ENCODE data around the gene TECPR2. TPM values are rescaled to one million over a fixed set of nuclear protein-coding genes. Genes with fewer than 3 reads are reported as not detected.
A peak's percentile ranks its signal among the peaks of the same experiment; 100 is the strongest.

TECPR2 gene
- total RNA-seq, 1 experiment from 2014 or later = 29.7 TPM

- Histone ChIP-seq H3K79me2 (ENCODE audit: low read depth) (peaks cover 18% of the 10 kb centered on the region), H3K27me3 (ENCODE audit: insufficient read depth, low read depth) (no peaks in the 10 kb centered on the region), H4K20me1 (ENCODE audit: insufficient read depth) (no peaks in the 10 kb centered on the region), H3K4me1 (replicated peaks; ENCODE audit: insufficient read depth) (peaks cover 31% of the 10 kb centered on the region), H2AFZ (peak overlapping the region; percentile 92), H3K27ac (peak overlapping the region; percentile 37), H3K4me3 (peak overlapping the region; percentile 69), H3F3A (ENCODE audit: insufficient read depth, low read depth) (peaks cover 52% of the 10 kb centered on the region), H3K4me2 (peak overlapping the region; percentile 100), H3K36me3 (ENCODE audit: low read depth) (peaks cover under 1% of the 10 kb centered on the region; the same call in 1 of the 2 replicates), H3K9me2 (ENCODE audit: insufficient read depth) (no peaks in the 10 kb centered on the region), H3K9me3 (ENCODE audit: insufficient read depth, low read depth) (no peaks in the 10 kb centered on the region)
- no TSS peak for BruUV-seq (replicated peaks)
- no peak for TF ChIP-seq EZH2 (IDR thresholded peaks at IDR 0.05; ENCODE audit: low read depth)
- TF ChIP-seq CTCF (conservative IDR thresholded peaks at IDR 0.05) = no peak
- POLR2A ChIA-PET (ENCODE audit: unreplicated experiment) = no interaction called here
- intact Hi-C loops (cut with micrococcal nuclease; ENCODE audit: unreplicated experiment) = no loop called here
- peak; percentile 17 to 46 for DNase-seq
- CTCF ChIA-PET = no interaction called here
Measured at GRCh38 chr14:102320033-102320660, 42.6 kb upstream of the TECPR2 start.

- peaks cover 52% of the 10 kb centered on the region for H3F3A ChIP-seq (ENCODE audit: insufficient read depth, low read depth)
- no peak for TF ChIP-seq CTCF (conservative IDR thresholded peaks at IDR 0.05)
- TF ChIP-seq EZH2 (IDR thresholded peaks at IDR 0.05; ENCODE audit: low read depth) = no peak
- no peaks in the 10 kb centered on the region for H3K27me3 ChIP-seq (ENCODE audit: insufficient read depth, low read depth)
- H3K4me3 ChIP-seq = peak overlapping the region; percentile 69
- ChIA-PET POLR2A (ENCODE audit: unreplicated experiment) (no interaction called here), CTCF (interaction anchor here (0.5 kb wide), 1 partner anchor 274 kb away, joined by 10 read pairs; no protein-coding TSS in a partner anchor)
- BruUV-seq (replicated peaks) = TSS peak; percentile 33
- H3K79me2 ChIP-seq (ENCODE audit: low read depth) = peaks cover 18% of the 10 kb centered on the region
- H4K20me1 ChIP-seq (ENCODE audit: insufficient read depth) = no peaks in the 10 kb centered on the region
- H3K4me2 ChIP-seq = peak overlapping the region; percentile 100
- H3K4me1 ChIP-seq (replicated peaks; ENCODE audit: insufficient read depth) = peaks cover 31% of the 10 kb centered on the region
- intact Hi-C loops (cut with micrococcal nuclease; ENCODE audit: unreplicated experiment) = no loop called here
- no peak overlapping the region for H2AFZ ChIP-seq
- DNase-seq = no peak
- H3K9me2 ChIP-seq (ENCODE audit: insufficient read depth) = no peaks in the 10 kb centered on the region
- 0 out of 2 replicates have a peak overlapping the region, but pooled peaks have one; percentile 37 for H3K27ac ChIP-seq
- H3K9me3 ChIP-seq (ENCODE audit: insufficient read depth, low read depth) = no peaks in the 10 kb centered on the region
- H3K36me3 ChIP-seq (ENCODE audit: low read depth) = peaks cover 5% of the 10 kb centered on the region; the same call in 1 of the 2 replicates
Measured at GRCh38 chr14:102320671-102321455, 41.9 kb upstream of the TECPR2 start.

- Histone ChIP-seq H3F3A (ENCODE audit: insufficient read depth, low read depth) (peaks cover 52% of the 10 kb centered on the region), H2AFZ (no peak overlapping the region), H3K4me1 (replicated peaks; ENCODE audit: insufficient read depth) (peaks cover 25% of the 10 kb centered on the region), H3K4me3 (no peak overlapping the region), H4K20me1 (ENCODE audit: insufficient read depth) (no peaks in the 10 kb centered on the region), H3K27me3 (ENCODE audit: insufficient read depth, low read depth) (no peaks in the 10 kb centered on the region), H3K9me2 (ENCODE audit: insufficient read depth) (no peaks in the 10 kb centered on the region), H3K27ac (no peak overlapping the region), H3K4me2 (no peak overlapping the region), H3K79me2 (ENCODE audit: low read depth) (peaks cover 18% of the 10 kb centered on the region), H3K9me3 (ENCODE audit: insufficient read depth, low read depth) (no peaks in the 10 kb centered on the region), H3K36me3 (ENCODE audit: low read depth) (peaks cover 5% of the 10 kb centered on the region; the same call in 1 of the 2 replicates)
- no peak for TF ChIP-seq EZH2 (IDR thresholded peaks at IDR 0.05; ENCODE audit: low read depth)
- ChIA-PET CTCF (no interaction called here), POLR2A (ENCODE audit: unreplicated experiment) (no interaction called here)
- intact Hi-C loops (cut with micrococcal nuclease; ENCODE audit: unreplicated experiment) = no loop called here
- no peak for DNase-seq
- BruUV-seq (replicated peaks) = no TSS peak
Measured at GRCh38 chr14:102321456-102322422, 41.0 kb upstream of the TECPR2 start.

All from PC-9 (cell line).